Psoas muscle (tissue), 8 donors: ENCODE data around the gene CCDC81. TPM values are rescaled to one million over a fixed set of nuclear protein-coding genes. Genes with fewer than 3 reads are reported as not detected.

Experiments
- ATAC-seq, 4 donors: fragments of 200-7000 bp; cut with Tn5 transposase; one replicate each; pipeline ENCODE4 v1.9.1; 2020; ENCODE audit warnings: moderate library complexity in 3 of 4, mild to moderate bottlenecking in 2 of 4
- DNase-seq, 2 donors: peaks; one replicate each; pipeline ENCODE4 v3.0.0-alpha.2; 2020
- H3K27ac ChIP-seq: fragments of 200-600 bp; one replicate; pipeline ENCODE4 v1.8.0; 2022
- H3K27me3 ChIP-seq, 3 donors: fragments of 200-600 bp in 1 of 3; one replicate each; pipeline versions ENCODE4 v1.6.1 to v1.8.0; 2013 to 2022; ENCODE audit warnings: low read length in 2 of 3, mild to moderate bottlenecking in 2 of 3, moderate library complexity in 1 of 3; ENCODE audit not compliant: insufficient read depth in 3 of 3
- H3K36me3 ChIP-seq, 2 donors: fragments of 200-600 bp in 1 of 2; one replicate each; pipeline versions ENCODE4 v1.6.1 to v1.8.0; 2013 to 2022; ENCODE audit warnings: low read depth in 1 of 2, mild to moderate bottlenecking in 1 of 2, moderate library complexity in 1 of 2; ENCODE audit not compliant: insufficient read depth in 1 of 2
- H3K4me1 ChIP-seq: fragments of 200-600 bp; one replicate; pipeline ENCODE4 v1.8.0; 2022
- H3K4me3 ChIP-seq: fragments of 200-600 bp; one replicate; pipeline ENCODE4 v1.8.0; 2022; ENCODE audit warnings: mild to moderate bottlenecking
- H3K9me3 ChIP-seq: fragments of 200-600 bp; one replicate; pipeline ENCODE4 v1.8.0; 2022
- WGBS, 3 donors: extraction: QIAGEN DNeasy Blood & Tissue Kit; methylation state at CpG; one replicate each; pipeline versions ENCODE4 v1.1.6 to v1.1.7; 2013; 5-methylcytosine and 5-hydroxymethylcytosine counted together
- intact Hi-C, 2 donors: fragments of 100-400 bp; cut with DNase I; formaldehyde crosslinking; loops; one replicate each; pipeline versions ENCODE4 v1.11.0 to v1.14.2; 2022
- polyA plus RNA-seq, 3 donors: library from polyadenylated mRNA; stranded (reverse); fragments of 200-250 nt; gene quantifications; one replicate each; pipeline ENCODE4 v1.2.3, GENCODE V29; 2013
- total RNA-seq, 4 donors: library from RNA; stranded (reverse); fragmentation: NEBNext Ultra II Directional in 2 of 4; extraction: Animal tissue kit (Norgen Biotek cat#: 25700) in 2 of 4; gene quantifications; one replicate each; pipeline versions ENCODE4 v1.2.1 to v1.2.4, GENCODE V29; 2021 to 2023
- TF ChIP-seq, protein P1 (sequence below): fragments of 200-600 bp; IDR thresholded peaks from one replicate; pipeline ENCODE4 v1.8.0; 2022; ENCODE audit warnings: antibody characterized with exemption
- donor health status: healthy with polysubstance abuse.
- donor health status: DM: no; HTN: no; CAD: no; lungs with moderate emphysema.
- donor health status: Bipolar disorder and iron deficiency.
- donor health status: healthy.
- donor health status: DM: yes; HTN: yes; CAD: no.
- donor health status: DM: no; HTN: no; CAD: no.
- donor health status: DM: no; HTN: no; CAD: no.
- donor health status: DM: yes; HTN: yes; CAD: no.

CCDC81 gene
- total and polyA plus RNA-seq, 7 donors: 0.23 to 0.52 (median 0.34) TPM; not detected in 1

- no peaks in the 10 kb centered on the region for H3K4me1 ChIP-seq
Observed at GRCh38 chr11:86383041-86383955, 8.6 kb downstream of the CCDC81 start.

DNA sequence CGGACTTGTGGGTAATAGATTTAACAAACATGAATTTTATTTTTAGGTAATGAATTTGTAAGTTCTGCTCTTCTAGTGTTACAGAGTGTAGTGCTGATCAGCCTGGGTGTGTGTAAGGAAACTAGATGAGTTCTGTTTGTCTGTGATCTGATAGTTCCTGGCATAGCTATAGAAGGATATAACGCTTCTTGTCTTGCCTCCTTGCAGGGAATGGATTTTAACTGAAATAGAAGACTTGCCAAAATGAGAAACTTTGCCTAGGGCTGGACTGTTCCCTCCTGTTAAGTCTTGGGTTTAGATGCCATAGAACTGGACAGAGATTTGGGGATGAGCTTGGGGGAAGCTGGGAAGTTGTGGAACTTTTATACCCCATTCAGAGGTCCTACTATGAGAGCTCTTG lies 11.6 kb downstream of the CCDC81 start:
- intact Hi-C loops: no loop called here
- no peak for DNase-seq
- no peaks in the 10 kb centered on the region for H3K4me1 ChIP-seq
- no peak for ATAC-seq
- TF ChIP-seq, protein P1, sequence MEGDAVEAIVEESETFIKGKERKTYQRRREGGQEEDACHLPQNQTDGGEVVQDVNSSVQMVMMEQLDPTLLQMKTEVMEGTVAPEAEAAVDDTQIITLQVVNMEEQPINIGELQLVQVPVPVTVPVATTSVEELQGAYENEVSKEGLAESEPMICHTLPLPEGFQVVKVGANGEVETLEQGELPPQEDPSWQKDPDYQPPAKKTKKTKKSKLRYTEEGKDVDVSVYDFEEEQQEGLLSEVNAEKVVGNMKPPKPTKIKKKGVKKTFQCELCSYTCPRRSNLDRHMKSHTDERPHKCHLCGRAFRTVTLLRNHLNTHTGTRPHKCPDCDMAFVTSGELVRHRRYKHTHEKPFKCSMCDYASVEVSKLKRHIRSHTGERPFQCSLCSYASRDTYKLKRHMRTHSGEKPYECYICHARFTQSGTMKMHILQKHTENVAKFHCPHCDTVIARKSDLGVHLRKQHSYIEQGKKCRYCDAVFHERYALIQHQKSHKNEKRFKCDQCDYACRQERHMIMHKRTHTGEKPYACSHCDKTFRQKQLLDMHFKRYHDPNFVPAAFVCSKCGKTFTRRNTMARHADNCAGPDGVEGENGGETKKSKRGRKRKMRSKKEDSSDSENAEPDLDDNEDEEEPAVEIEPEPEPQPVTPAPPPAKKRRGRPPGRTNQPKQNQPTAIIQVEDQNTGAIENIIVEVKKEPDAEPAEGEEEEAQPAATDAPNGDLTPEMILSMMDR: no peak
- no peaks in the 10 kb centered on the region for H3K36me3 ChIP-seq
- no peaks in the 10 kb centered on the region for H3K27me3 ChIP-seq
- H3K27ac ChIP-seq: no peak overlapping the region
- H3K4me3 ChIP-seq: no peak overlapping the region
- 60 to 95% (median 75%) methylated on average over 2 of the region's 2 CpGs for WGBS, 3 donors
- H3K9me3 ChIP-seq: no peaks in the 10 kb centered on the region

More at GRCh38 chr11:86383041-86383955, 8.6 kb downstream of the CCDC81 start:
- no peaks in the 10 kb centered on the region for H3K9me3 ChIP-seq
- intact Hi-C loops: no loop called here
- DNase-seq: no peak
- WGBS, 3 donors: 63 to 64% (median 63%) methylated on average over 5 of the region's 5 CpGs
- ATAC-seq: no peak
- no peak overlapping the region for H3K4me3 ChIP-seq
- TF ChIP-seq, protein P1: no peak
- no peaks in the 10 kb centered on the region for H3K27me3 ChIP-seq
- H3K27ac ChIP-seq: no peak overlapping the region
- H3K36me3 ChIP-seq: no peaks in the 10 kb centered on the region

DNA sequence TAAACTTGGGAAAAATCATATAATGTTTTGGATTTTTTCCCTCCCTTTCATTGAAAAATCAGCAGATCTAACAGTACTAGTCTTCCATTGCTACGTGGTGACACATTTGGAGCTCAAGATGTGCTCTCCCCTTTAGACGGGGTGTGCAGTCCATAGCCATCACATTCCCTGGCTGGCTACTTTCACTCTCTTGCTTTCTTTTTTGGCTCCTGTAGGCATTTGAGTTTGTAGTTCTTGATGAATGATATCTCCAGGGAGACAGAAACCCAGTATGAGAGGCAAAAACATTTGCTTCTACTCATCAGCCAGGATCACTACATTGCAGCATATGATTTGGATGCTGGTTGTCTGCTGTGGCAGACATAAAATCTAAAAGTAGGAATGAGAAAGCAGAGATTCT lies 12.1 kb downstream of the CCDC81 start:
- 35 to 40% (median 35%) methylated on average over 2 of the region's 2 CpGs for WGBS, 3 donors
- no peaks in the 10 kb centered on the region for H3K9me3 ChIP-seq
- intact Hi-C loops: no loop called here
- H3K4me3 ChIP-seq: no peak overlapping the region
- H3K27me3 ChIP-seq: no peaks in the 10 kb centered on the region
- no peaks in the 10 kb centered on the region for H3K36me3 ChIP-seq
- H3K4me1 ChIP-seq: no peaks in the 10 kb centered on the region
- no peak overlapping the region for H3K27ac ChIP-seq
- no peak for DNase-seq
- TF ChIP-seq, protein P1: no peak
- no peak for ATAC-seq

DNA sequence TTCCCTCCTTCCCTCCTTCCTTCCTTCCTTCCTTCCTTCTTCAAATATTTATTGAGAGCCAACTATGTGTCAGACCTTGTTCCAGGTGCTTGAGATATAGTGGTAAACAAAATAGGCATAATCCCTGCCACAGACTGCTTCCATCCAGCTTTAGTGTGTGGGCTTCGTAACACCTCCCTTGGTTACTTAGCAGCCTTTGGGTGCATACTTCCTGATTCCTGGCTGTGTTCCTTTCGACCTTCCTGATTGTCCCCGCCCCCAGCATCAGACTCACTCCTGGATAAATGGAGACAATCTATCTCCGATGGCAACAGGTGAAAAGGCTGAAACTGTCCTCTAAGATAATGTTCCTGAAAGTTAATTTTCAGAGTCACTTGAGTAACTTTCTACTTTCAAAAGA lies 13.5 kb downstream of the CCDC81 start:
- Histone ChIP-seq H3K4me3 (no peak overlapping the region), H3K9me3 (no peaks in the 10 kb centered on the region), H3K36me3 (no peaks in the 10 kb centered on the region), H3K27ac (no peak overlapping the region), H3K4me1 (no peaks in the 10 kb centered on the region), H3K27me3 (no peaks in the 10 kb centered on the region)
- WGBS, 3 donors: 51 to 63% (median 61%) methylated on average over 4 of the region's 4 CpGs
- TF ChIP-seq, protein P1: no peak
- intact Hi-C loops: no loop called here
- DNase-seq: no peak
- no peak for ATAC-seq
